ENCODE results near the gene NTM.

DNA sequence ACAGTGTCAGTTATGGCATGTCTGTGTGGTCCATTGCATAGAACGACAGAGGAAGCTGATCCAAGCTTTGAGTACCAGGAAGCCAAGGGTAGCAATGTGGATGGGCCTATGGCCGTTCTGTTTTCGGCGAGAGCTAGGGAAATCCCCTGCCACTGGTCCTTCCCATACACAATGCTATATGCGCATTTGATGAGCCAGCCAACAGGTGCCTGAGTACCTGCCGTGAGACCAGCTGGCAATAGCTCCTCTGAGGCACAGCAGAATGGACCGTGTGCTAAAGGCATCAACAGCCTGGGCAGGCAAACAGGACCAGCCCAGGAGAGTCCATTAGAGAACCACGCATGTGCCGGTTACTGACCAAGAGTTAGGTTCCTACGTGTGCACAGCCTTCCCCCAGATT is 753.0 kb downstream of the NTM start:
- TF ChIP-seq, protein P1, sequence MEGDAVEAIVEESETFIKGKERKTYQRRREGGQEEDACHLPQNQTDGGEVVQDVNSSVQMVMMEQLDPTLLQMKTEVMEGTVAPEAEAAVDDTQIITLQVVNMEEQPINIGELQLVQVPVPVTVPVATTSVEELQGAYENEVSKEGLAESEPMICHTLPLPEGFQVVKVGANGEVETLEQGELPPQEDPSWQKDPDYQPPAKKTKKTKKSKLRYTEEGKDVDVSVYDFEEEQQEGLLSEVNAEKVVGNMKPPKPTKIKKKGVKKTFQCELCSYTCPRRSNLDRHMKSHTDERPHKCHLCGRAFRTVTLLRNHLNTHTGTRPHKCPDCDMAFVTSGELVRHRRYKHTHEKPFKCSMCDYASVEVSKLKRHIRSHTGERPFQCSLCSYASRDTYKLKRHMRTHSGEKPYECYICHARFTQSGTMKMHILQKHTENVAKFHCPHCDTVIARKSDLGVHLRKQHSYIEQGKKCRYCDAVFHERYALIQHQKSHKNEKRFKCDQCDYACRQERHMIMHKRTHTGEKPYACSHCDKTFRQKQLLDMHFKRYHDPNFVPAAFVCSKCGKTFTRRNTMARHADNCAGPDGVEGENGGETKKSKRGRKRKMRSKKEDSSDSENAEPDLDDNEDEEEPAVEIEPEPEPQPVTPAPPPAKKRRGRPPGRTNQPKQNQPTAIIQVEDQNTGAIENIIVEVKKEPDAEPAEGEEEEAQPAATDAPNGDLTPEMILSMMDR (conservative IDR thresholded peaks at IDR 0.05; ENCODE audit: low read length): no peak
- TF ChIP-seq EZH2phosphoT487 (IDR thresholded peaks at IDR 0.05; ENCODE audit: borderline replicate concordance): no peak

Data from Loucy (cell line).